HG02588 (cell line): ENCODE measurements around the gene IFNAR2.
A peak's percentile ranks its signal among the peaks of the same experiment; 100 is the strongest.
"Not testable (repeated sequence)": the region's sequence is repeated elsewhere in the genome, so short reads cannot be mapped to it uniquely, and the experiment has no call there.

Source experiments
- ATAC-seq: cut with Tn5 transposase; IDR thresholded peaks from one replicate; pipeline ENCODE4 v1.9.1; 2021; ENCODE audit warnings: mild to moderate bottlenecking, moderate library complexity; ENCODE audit not compliant: unreplicated experiment

The IFNAR2 gene

GRCh38 chr21:33212159-33212851 is 17.4 kb upstream of the IFNAR2 start:
- no peak for ATAC-seq

GRCh38 chr21:33214056-33214455 is 15.7 kb upstream of the IFNAR2 start:
- ATAC-seq, result no peak

GRCh38 chr21:33217138-33217520 is 12.6 kb upstream of the IFNAR2 start:
- ATAC-seq, result no peak

GRCh38 chr21:33219300-33219699 is 10.4 kb upstream of the IFNAR2 start:
- ATAC-seq, result no peak

GRCh38 chr21:33219954-33220353 is 9.8 kb upstream of the IFNAR2 start:
- no peak for ATAC-seq

- not testable (repeated sequence) for ATAC-seq
Measured at GRCh38 chr21:33225376-33225775, 4.4 kb upstream of the IFNAR2 start.

GRCh38 chr21:33228455-33228854 is 1.3 kb upstream of the IFNAR2 start:
- no peak for ATAC-seq

- ATAC-seq, result no peak
Measured at GRCh38 chr21:33229099-33229783, 497 bp upstream of the IFNAR2 start.

- ATAC-seq, result peak; percentile 38
Measured at GRCh38 chr21:33230545-33231324, 997 bp downstream of the IFNAR2 start.

GRCh38 chr21:33231526-33231925 is 1.8 kb downstream of the IFNAR2 start:
- ATAC-seq, result no peak

- no peak for ATAC-seq
Measured at GRCh38 chr21:33232291-33233034, 2.7 kb downstream of the IFNAR2 start.

- ATAC-seq, result no peak
Measured at GRCh38 chr21:33234635-33235520, 5.1 kb downstream of the IFNAR2 start.

- no peak for ATAC-seq
Measured at GRCh38 chr21:33236013-33236686, 6.4 kb downstream of the IFNAR2 start.

GRCh38 chr21:33236766-33237165 is 7.0 kb downstream of the IFNAR2 start:
- ATAC-seq, result no peak

GRCh38 chr21:33237486-33237885 is 7.7 kb downstream of the IFNAR2 start:
- ATAC-seq, result no peak

- peak; percentile 18 for ATAC-seq
Measured at GRCh38 chr21:33238146-33238545, 8.4 kb downstream of the IFNAR2 start.

- peak; percentile 78 for ATAC-seq
Measured at GRCh38 chr21:33238565-33239255, 9.0 kb downstream of the IFNAR2 start.

GRCh38 chr21:33239559-33240127 is 9.9 kb downstream of the IFNAR2 start:
- ATAC-seq, result not testable (repeated sequence)

- no peak for ATAC-seq
Measured at GRCh38 chr21:33240404-33240803, 10.7 kb downstream of the IFNAR2 start.
